Fibroblast of lung (primary cell): ENCODE measurements around the gene PCDHGC3. TPM values are rescaled to one million over a fixed set of nuclear protein-coding genes. Genes with fewer than 3 reads are reported as not detected.

Experiments used
- DNase-seq, 2 donors: peaks; one replicate each; pipeline versions ENCODE4 v3.0.0 to v3.0.0-alpha.2; 2010; ENCODE audit warnings: low read depth in 2 of 2
- H2AFZ ChIP-seq: 2 replicates; pipeline ENCODE4 v1.5.1; 2012; ENCODE audit warnings: low read length, control low read depth, inconsistent platforms
- H3K27ac ChIP-seq: 2 replicates; pipeline ENCODE4 v1.5.1; 2011; ENCODE audit warnings: low read length, control low read depth; ENCODE audit not compliant: insufficient read depth
- H3K27me3 ChIP-seq: 2 replicates; pipeline ENCODE4 v1.5.1; 2011; ENCODE audit warnings: mild to moderate bottlenecking, low read length; ENCODE audit not compliant: control insufficient read depth, insufficient read depth
- H3K36me3 ChIP-seq: 2 replicates; pipeline ENCODE4 v1.5.1; 2011; ENCODE audit warnings: low read length; ENCODE audit not compliant: control insufficient read depth, insufficient read depth
- H3K4me1 ChIP-seq: 2 replicates; pipeline ENCODE4 v1.5.1; 2011; ENCODE audit warnings: low read length; ENCODE audit not compliant: control insufficient read depth, insufficient read depth; ENCODE audit errors: extremely low read depth
- H3K4me2 ChIP-seq: 2 replicates; pipeline ENCODE4 v1.5.1; 2011; ENCODE audit warnings: low read length, control low read depth; ENCODE audit not compliant: insufficient read depth; ENCODE audit errors: extremely low read depth
- H3K4me3 ChIP-seq, 4 experiments: fragments of 200-600 bp in 1 of 4; sonication (generic) in 1 of 4; replicated peaks in 1 of 4; 2 replicates each; pipeline ENCODE4 v1.5.1; 2011 to 2016; ENCODE audit warnings: low read length in 4 of 4, low read depth in 3 of 4, mild to moderate bottlenecking in 3 of 4, control low read depth in 2 of 4, inconsistent platforms in 1 of 4, mixed read lengths in 1 of 4; ENCODE audit not compliant: insufficient read depth in 1 of 4; ENCODE audit errors: control extremely low read depth in 1 of 4
- H3K79me2 ChIP-seq: 2 replicates; pipeline ENCODE4 v1.5.1; 2012; ENCODE audit warnings: mild to moderate bottlenecking, low read length, inconsistent platforms; ENCODE audit not compliant: control insufficient read depth, insufficient read depth
- H3K9ac ChIP-seq: 2 replicates; pipeline ENCODE4 v1.5.1; 2011; ENCODE audit warnings: mild to moderate bottlenecking, low read length, control low read depth; ENCODE audit not compliant: insufficient read depth
- H3K9me3 ChIP-seq: 2 replicates; pipeline ENCODE4 v1.5.1; 2012; ENCODE audit warnings: low read depth, low read length; ENCODE audit not compliant: control insufficient read depth, insufficient read depth
- H4K20me1 ChIP-seq: 2 replicates; pipeline ENCODE4 v1.5.1; 2011; ENCODE audit warnings: low read length; ENCODE audit not compliant: control insufficient read depth, insufficient read depth; ENCODE audit errors: extremely low read depth
- CTCF ChIP-seq, 2 donors: IDR thresholded peaks in 1 of 2; conservative IDR thresholded peaks in 1 of 2; 1 replicate in 1 of 2; 2 replicates in 1 of 2; pipeline ENCODE4 v1.5.1; 2011 to 2012; ENCODE audit warnings: low read length in 2 of 2, control low read depth in 1 of 2, inconsistent platforms in 1 of 2, low read depth in 1 of 2, mild to moderate bottlenecking in 1 of 2
- EZH2 ChIP-seq: IDR thresholded peaks from 2 replicates; pipeline ENCODE4 v1.5.1; 2012; ENCODE audit warnings: low read length, control low read depth, mild to moderate bottlenecking; ENCODE audit errors: missing control alignments
- polyA minus RNA-seq: library from RNA; depleted of rRNA, polyadenylated mRNA; stranded (reverse); fragments of >200 nt; gene quantifications from 2 replicates; pipeline ENCODE4 v1.2.3, GENCODE V29; 2011; ENCODE audit warnings: low replicate concordance
- polyA plus RNA-seq, 2 donors: library from polyadenylated mRNA; depleted of rRNA in 1 of 2; stranded (reverse) in 1 of 2; unstranded in 1 of 2; fragments of >200 nt; gene quantifications; 2 replicates each; pipeline ENCODE4 v1.2.1, GENCODE V29; 2011 to 2012; ENCODE audit warnings: missing spikeins in 1 of 2
- total RNA-seq: library from RNA; depleted of rRNA; stranded (reverse); fragments of >200 nt; gene quantifications from 2 replicates; pipeline ENCODE4 v1.2.1, GENCODE V29; 2014

Gene PCDHGC3
- total RNA-seq = 59.0 and 63.4 TPM in 2 replicates
- 106 and 109 TPM in 2 replicates for polyA plus RNA-seq
- 155 and 185 TPM in 2 replicates for polyA plus RNA-seq (2012)
- 188 and 308 TPM in 2 replicates for polyA minus RNA-seq

- H4K20me1 ChIP-seq = peaks cover 3% of the 10 kb centered on the region
- no peaks in the 10 kb centered on the region for H3K27me3 ChIP-seq
- peak within 1 kb of the TSS; percentile 89 for H3K4me2 ChIP-seq
- peaks cover 1% of the 10 kb centered on the region for H3K36me3 ChIP-seq
- peak within 1 kb of the TSS; percentile 83 for H3K27ac ChIP-seq
- DNase-seq = peak; percentile 95 to 96
- H3K79me2 ChIP-seq = peaks cover 29% of the 10 kb centered on the region
- H2AFZ ChIP-seq = peak within 1 kb of the TSS; percentile 51
- H3K9ac ChIP-seq = peak within 1 kb of the TSS; percentile 75
- peak within 1 kb of the TSS; percentile 76 to 95 (median 84) for H3K4me3 ChIP-seq
- no peaks in the 10 kb centered on the region for H3K9me3 ChIP-seq
- peaks cover 14% of the 10 kb centered on the region for H3K4me1 ChIP-seq
- peak; percentile 20 to 40 for TF ChIP-seq CTCF (conservative IDR thresholded peaks at IDR 0.05 in 1 of 2, IDR thresholded peaks at IDR 0.05 in 1 of 2; ENCODE audit: low read depth in 1 of 2, low read length in 2 of 2)
- no peak for TF ChIP-seq EZH2
Observed at GRCh38 chr5:141475625-141476131, at the start of gene PCDHGC3. Gene PCDHGC3 (plus strand): TSS chr5:141475966. CDS start chr5:141476117, 151 bp downstream.

GRCh38 chr5:141427783-141428426, 47.9 kb upstream of the PCDHGC3 start:
- no peak for DNase-seq
- peaks cover 8% of the 10 kb centered on the region for H3K9me3 ChIP-seq
- H3K79me2 ChIP-seq = peaks cover 2% of the 10 kb centered on the region
- no peak overlapping the region for H2AFZ ChIP-seq
- H3K4me1 ChIP-seq = no peaks in the 10 kb centered on the region
- H3K4me2 ChIP-seq = no peak overlapping the region
- no peaks in the 10 kb centered on the region for H4K20me1 ChIP-seq
- no peak overlapping the region for H3K4me3 ChIP-seq
- peaks cover 2% of the 10 kb centered on the region for H3K36me3 ChIP-seq
- TF ChIP-seq CTCF (conservative IDR thresholded peaks at IDR 0.05 in 1 of 2, IDR thresholded peaks at IDR 0.05 in 1 of 2; ENCODE audit: low read depth in 1 of 2, low read length in 2 of 2) = no peak
- no peak for TF ChIP-seq EZH2
- H3K9ac ChIP-seq = no peak overlapping the region
- H3K27ac ChIP-seq = no peak overlapping the region
- no peaks in the 10 kb centered on the region for H3K27me3 ChIP-seq

GRCh38 chr5:141430332-141431113, 45.2 kb upstream of the PCDHGC3 start, which contains the start of gene PCDHGA12:
Gene PCDHGA12 (plus strand): TSS chr5:141430507. CDS start chr5:141430760, 253 bp downstream.
- peak within 1 kb of the TSS; percentile 6 for H2AFZ ChIP-seq
- H3K4me3 ChIP-seq = peak within 1 kb of the TSS; percentile 15 to 58 (median 44)
- H3K79me2 ChIP-seq = peaks cover 2% of the 10 kb centered on the region
- no peaks in the 10 kb centered on the region for H3K27me3 ChIP-seq
- H3K9me3 ChIP-seq = peaks cover 8% of the 10 kb centered on the region
- H4K20me1 ChIP-seq = no peaks in the 10 kb centered on the region
- peak within 1 kb of the TSS; percentile 61 for H3K4me2 ChIP-seq
- DNase-seq = peak; percentile 82 to 94
- TF ChIP-seq CTCF (conservative IDR thresholded peaks at IDR 0.05 in 1 of 2, IDR thresholded peaks at IDR 0.05 in 1 of 2; ENCODE audit: low read depth in 1 of 2, low read length in 2 of 2) (peak; percentile 69 to 72), EZH2 (no peak)
- H3K27ac ChIP-seq = peak within 1 kb of the TSS; percentile 59
- no peaks in the 10 kb centered on the region for H3K4me1 ChIP-seq
- peak within 1 kb of the TSS; percentile 44 for H3K9ac ChIP-seq
- peaks cover 2% of the 10 kb centered on the region for H3K36me3 ChIP-seq
